ENCODE results near the gene MARCHF4. TPM values are rescaled to one million over a fixed set of nuclear protein-coding genes. Genes with fewer than 3 reads are reported as not detected.

The MARCHF4 gene
- total RNA-seq, 1 experiment from 2014 or later = not detected

DNA sequence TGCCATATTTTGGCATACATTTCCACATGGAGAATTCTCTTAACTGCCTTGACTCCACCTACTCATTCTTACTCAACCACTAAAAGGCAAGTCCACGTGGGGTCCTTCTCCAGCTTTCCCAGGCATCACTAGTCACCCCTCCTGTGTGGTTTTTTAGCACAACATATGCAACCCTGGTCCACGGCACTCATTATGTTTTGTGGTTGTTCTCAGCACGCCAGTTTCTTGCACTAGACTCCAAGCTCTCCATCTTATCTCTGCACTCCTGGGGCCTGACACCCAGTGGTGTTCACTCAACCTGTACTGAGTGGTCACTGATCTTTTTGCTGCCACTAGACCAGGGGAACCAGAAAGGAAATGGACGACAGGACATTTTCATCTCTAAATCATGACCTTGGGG, 18.0 kb downstream of the MARCHF4 start:
- peaks cover 30% of the 10 kb centered on the region for H3K27me3 ChIP-seq (ENCODE audit: insufficient read depth, low read length)
- no peak for ATAC-seq
- no peak for DNase-seq (ENCODE audit: low read depth, low spot score)
- no peak overlapping the region for H3K9ac ChIP-seq (ENCODE audit: low read length)
- no peak overlapping the region for H3K27ac ChIP-seq (ENCODE audit: low read depth, low read length)
- no peaks in the 10 kb centered on the region for H4K20me1 ChIP-seq (ENCODE audit: insufficient read depth)
- ChIA-PET CTCF (no interaction called here), POLR2A (no interaction called here), RAD21 (ENCODE audit: low non-redundant PET in 1 of 2, low total read pairs in 2 of 2, uncharacterized antibody in 2 of 2, unreplicated experiment in 2 of 2) (no interaction called here)
- TF ChIP-seq, protein P1, sequence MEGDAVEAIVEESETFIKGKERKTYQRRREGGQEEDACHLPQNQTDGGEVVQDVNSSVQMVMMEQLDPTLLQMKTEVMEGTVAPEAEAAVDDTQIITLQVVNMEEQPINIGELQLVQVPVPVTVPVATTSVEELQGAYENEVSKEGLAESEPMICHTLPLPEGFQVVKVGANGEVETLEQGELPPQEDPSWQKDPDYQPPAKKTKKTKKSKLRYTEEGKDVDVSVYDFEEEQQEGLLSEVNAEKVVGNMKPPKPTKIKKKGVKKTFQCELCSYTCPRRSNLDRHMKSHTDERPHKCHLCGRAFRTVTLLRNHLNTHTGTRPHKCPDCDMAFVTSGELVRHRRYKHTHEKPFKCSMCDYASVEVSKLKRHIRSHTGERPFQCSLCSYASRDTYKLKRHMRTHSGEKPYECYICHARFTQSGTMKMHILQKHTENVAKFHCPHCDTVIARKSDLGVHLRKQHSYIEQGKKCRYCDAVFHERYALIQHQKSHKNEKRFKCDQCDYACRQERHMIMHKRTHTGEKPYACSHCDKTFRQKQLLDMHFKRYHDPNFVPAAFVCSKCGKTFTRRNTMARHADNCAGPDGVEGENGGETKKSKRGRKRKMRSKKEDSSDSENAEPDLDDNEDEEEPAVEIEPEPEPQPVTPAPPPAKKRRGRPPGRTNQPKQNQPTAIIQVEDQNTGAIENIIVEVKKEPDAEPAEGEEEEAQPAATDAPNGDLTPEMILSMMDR (IDR thresholded peaks at IDR 0.05 in 2 of 3, conservative IDR thresholded peaks at IDR 0.05 in 1 of 3; ENCODE audit: borderline replicate concordance in 1 of 3, insufficient read depth in 1 of 3, low read depth in 2 of 3, low read length in 2 of 3) = no peak
- TF ChIP-seq SIN3A (IDR thresholded peaks at IDR 0.05; ENCODE audit: low read depth) (no peak), CBX3 (IDR thresholded peaks at IDR 0.05; ENCODE audit: low read depth) (no peak)
- no peak overlapping the region for H3K4me2 ChIP-seq (ENCODE audit: low read length)
- no TSS peak for BruUV-seq (replicated peaks)
- intact Hi-C loops (cut with micrococcal nuclease) = no loop called here
- no peaks in the 10 kb centered on the region for H3K9me2 ChIP-seq (ENCODE audit: insufficient read depth)
- H3K36me3 ChIP-seq (ENCODE audit: control insufficient read depth in 1 of 2, insufficient read depth in 2 of 2, low read length in 2 of 2) = no peaks in the 10 kb centered on the region
- H3K79me2 ChIP-seq (ENCODE audit: insufficient read depth, low read length) = no peaks in the 10 kb centered on the region
- peaks cover 0 to 6% of the 10 kb centered on the region in 2 experiments; a peak in 2 of 4 replicates for H3K4me1 ChIP-seq (ENCODE audit: control insufficient read depth in 1 of 2, insufficient read depth in 2 of 2, low read length in 2 of 2)
- no peak overlapping the region for H3K4me3 ChIP-seq (replicated peaks in 1 of 2; ENCODE audit: low read depth in 1 of 2, low read length in 2 of 2)
- no peak overlapping the region for H2AFZ ChIP-seq (ENCODE audit: low read depth, low read length, poor library complexity, severe bottlenecking)
- no peaks in the 10 kb centered on the region for H3K9me3 ChIP-seq (ENCODE audit: control insufficient read depth in 1 of 2, insufficient read depth in 1 of 2, low read depth in 1 of 2, low read length in 2 of 2)

- BruUV-seq (replicated peaks) = no TSS peak
- DNase-seq (ENCODE audit: low read depth, low spot score) = no peak
- Histone ChIP-seq H4K20me1 (ENCODE audit: insufficient read depth) (no peaks in the 10 kb centered on the region), H2AFZ (ENCODE audit: low read depth, low read length, poor library complexity, severe bottlenecking) (no peak overlapping the region), H3K9me2 (ENCODE audit: insufficient read depth) (no peaks in the 10 kb centered on the region), H3K9me3 (ENCODE audit: control insufficient read depth in 1 of 2, insufficient read depth in 1 of 2, low read depth in 1 of 2, low read length in 2 of 2) (no peaks in the 10 kb centered on the region), H3K79me2 (ENCODE audit: insufficient read depth, low read length) (no peaks in the 10 kb centered on the region), H3K4me3 (replicated peaks in 1 of 2; ENCODE audit: low read depth in 1 of 2, low read length in 2 of 2) (no peak overlapping the region), H3K27me3 (ENCODE audit: insufficient read depth, low read length) (peaks cover 15% of the 10 kb centered on the region), H3K4me1 (ENCODE audit: control insufficient read depth in 1 of 2, insufficient read depth in 2 of 2, low read length in 2 of 2) (peaks cover 0 to 11% of the 10 kb centered on the region in 2 experiments; a peak in 2 of 4 replicates), H3K4me2 (ENCODE audit: low read length) (no peak overlapping the region), H3K9ac (ENCODE audit: low read length) (no peak overlapping the region), H3K36me3 (ENCODE audit: control insufficient read depth in 1 of 2, insufficient read depth in 2 of 2, low read length in 2 of 2) (no peaks in the 10 kb centered on the region), H3K27ac (ENCODE audit: low read depth, low read length) (no peak overlapping the region)
- ChIA-PET RAD21 (ENCODE audit: low non-redundant PET in 1 of 2, low total read pairs in 2 of 2, uncharacterized antibody in 2 of 2, unreplicated experiment in 2 of 2) (no interaction called here), POLR2A (no interaction called here), CTCF (no interaction called here)
- TF ChIP-seq CBX3 (IDR thresholded peaks at IDR 0.05; ENCODE audit: low read depth) (no peak), YY1 (IDR thresholded peaks at IDR 0.05; ENCODE audit: extremely low read depth, insufficient replicate concordance, low read depth, low read length) (no peak), POLR2AphosphoS5 (IDR thresholded peaks at IDR 0.05; ENCODE audit: low read depth, low read length) (no peak), CEBPB (IDR thresholded peaks at IDR 0.05; ENCODE audit: low read depth) (no peak), REST (IDR thresholded peaks at IDR 0.05; ENCODE audit: low read depth) (no peak), FOSL1 (IDR thresholded peaks at IDR 0.05; ENCODE audit: low read depth) (no peak), EZH2phosphoT487 (IDR thresholded peaks at IDR 0.05; ENCODE audit: borderline replicate concordance) (no peak)
- TF ChIP-seq, protein P1 (IDR thresholded peaks at IDR 0.05 in 2 of 3, conservative IDR thresholded peaks at IDR 0.05 in 1 of 3; ENCODE audit: borderline replicate concordance in 1 of 3, insufficient read depth in 1 of 3, low read depth in 2 of 3, low read length in 2 of 3) = no peak
- intact Hi-C loops (cut with micrococcal nuclease) = no loop called here
- no peak for ATAC-seq
Observed at GRCh38 chr2:216352653-216353270, 19.5 kb downstream of the MARCHF4 start.

Data from HCT116 (cell line).